WTC11 (cell line): Measurements from ENCODE around the gene CEBPG. TPM values are rescaled to one million over a fixed set of nuclear protein-coding genes. Genes with fewer than 3 reads are reported as not detected.

Experiments used
- ATAC-seq: fragments of 200-7000 bp; cut with Tn5 transposase; 2 replicates; pipeline ENCODE4 v1.10.0; 2021; ENCODE audit warnings: mild to moderate bottlenecking, moderate library complexity
- CTCF ChIA-PET: fragments of 300-600 bp; sonication (Branson Sonifier 250); formaldehyde crosslinking; loops from one replicate; lab custom pipeline; 2021; ENCODE audit warnings: antibody characterized with exemption; lab: Charles Lee
- POLR2A ChIA-PET: fragments of 350-600 bp; sonication (Branson Sonifier 250); formaldehyde crosslinking; loops from one replicate; lab custom pipeline; 2021; ENCODE audit warnings: antibody characterized with exemption; lab: Charles Lee
- DNase-seq: peaks from one replicate; pipeline ENCODE4 v3.0.0; 2021; ENCODE audit warnings: low spot score
- H3K27ac Mint-ChIP-seq: 2 replicates; pipeline ENCODE4 v1.8.0; 2021; ENCODE audit warnings: mixed read lengths
- H3K27me3 Mint-ChIP-seq: 2 replicates; pipeline ENCODE4 v1.8.0; 2021; ENCODE audit warnings: low read depth, mild to moderate bottlenecking, moderate library complexity, mixed read lengths
- H3K36me3 Mint-ChIP-seq: 2 replicates; pipeline ENCODE4 v1.8.0; 2021; ENCODE audit warnings: mixed read lengths
- H3K4me1 Mint-ChIP-seq: 2 replicates; pipeline ENCODE4 v1.8.0; 2022; ENCODE audit warnings: mixed read lengths
- H3K4me3 Mint-ChIP-seq: 2 replicates; pipeline ENCODE4 v1.8.0; 2021; ENCODE audit warnings: mild to moderate bottlenecking, moderate library complexity, mixed read lengths
- H3K9me3 Mint-ChIP-seq: 2 replicates; pipeline ENCODE4 v1.8.0; 2021; ENCODE audit warnings: mixed read lengths
- ATF1 ChIP-seq: sonication (generic); formaldehyde crosslinking; IDR thresholded peaks from 2 replicates; pipeline ENCODE4 v1.8.1; 2023; ENCODE audit warnings: mild to moderate bottlenecking, moderate library complexity, missing genetic modification reagents
- CREB1 ChIP-seq: sonication (generic); formaldehyde crosslinking; IDR thresholded peaks from 2 replicates; pipeline ENCODE4 v1.8.0; 2023; ENCODE audit warnings: mild to moderate bottlenecking, missing genetic modification reagents
- CREM ChIP-seq: sonication (generic); formaldehyde crosslinking; IDR thresholded peaks from 2 replicates; pipeline ENCODE4 v1.8.1; 2022; ENCODE audit warnings: mild to moderate bottlenecking, missing genetic modification reagents, moderate library complexity
- ETV6 ChIP-seq: sonication (generic); formaldehyde crosslinking; IDR thresholded peaks from 2 replicates; pipeline ENCODE4 v1.8.1; 2022; ENCODE audit warnings: mild to moderate bottlenecking, missing genetic modification reagents
- GTF2I ChIP-seq: fragments of 250-450 bp; sonication (Bioruptor Pico); conservative IDR thresholded peaks from 2 replicates; pipeline ENCODE4 v1.4.0; 2021; ENCODE audit warnings: mild to moderate bottlenecking
- NFE2L1 ChIP-seq: sonication (generic); formaldehyde crosslinking; IDR thresholded peaks from 2 replicates; pipeline ENCODE4 v1.8.1; 2023; ENCODE audit warnings: missing genetic modification reagents
- NFYB ChIP-seq: sonication (generic); formaldehyde crosslinking; conservative IDR thresholded peaks from 2 replicates; pipeline ENCODE4 v1.8.0; 2022; ENCODE audit warnings: low read depth, missing genetic modification reagents
- RELA ChIP-seq: sonication (generic); formaldehyde crosslinking; IDR thresholded peaks from 2 replicates; pipeline ENCODE4 v1.8.1; 2022; ENCODE audit warnings: missing genetic modification reagents, mild to moderate bottlenecking, borderline replicate concordance
- ZNF138 ChIP-seq: sonication (generic); formaldehyde crosslinking; conservative IDR thresholded peaks from 2 replicates; pipeline ENCODE4 v1.8.1; 2022; ENCODE audit warnings: mild to moderate bottlenecking, moderate library complexity, missing genetic modification reagents
- ZNF416 ChIP-seq: fragments of 250-450 bp; sonication (Bioruptor Pico); IDR thresholded peaks from 2 replicates; pipeline ENCODE4 v1.9.0; 2021; ENCODE audit warnings: mild to moderate bottlenecking, inconsistent platforms
- ZNF423 ChIP-seq: fragments of 250-450 bp; sonication (Bioruptor Pico); IDR thresholded peaks from 2 replicates; pipeline ENCODE4 v2.1.2; 2022; ENCODE audit warnings: mild to moderate bottlenecking, moderate library complexity
- ZNF671 ChIP-seq: fragments of 250-450 bp; sonication (Bioruptor Pico); IDR thresholded peaks from 2 replicates; pipeline ENCODE4 v1.8.0; 2021; ENCODE audit warnings: mild to moderate bottlenecking
- total RNA-seq: library from RNA; stranded (reverse); gene quantifications from 3 replicates; pipeline ENCODE4 v1.2.3, GENCODE V29; 2021
- TF ChIP-seq, protein P1 (sequence below): fragments of 250-450 bp; sonication (Bioruptor Pico); IDR thresholded peaks from 2 replicates; pipeline ENCODE4 v1.9.0; 2021; ENCODE audit warnings: mild to moderate bottlenecking, borderline replicate concordance
- TF ChIP-seq, protein P2 (sequence below): fragments of 200-600 bp; IDR thresholded peaks from 2 replicates; pipeline ENCODE4 v1.8.0; 2022; ENCODE audit warnings: antibody characterized with exemption
- TF ChIP-seq, protein P3 (sequence below): sonication (generic); formaldehyde crosslinking; IDR thresholded peaks from 2 replicates; pipeline ENCODE4 v1.8.0; 2022; ENCODE audit warnings: mild to moderate bottlenecking, missing genetic modification reagents
- TF ChIP-seq, protein P4 (sequence below): sonication (generic); formaldehyde crosslinking; IDR thresholded peaks from 2 replicates; pipeline ENCODE4 v1.8.1; 2023; ENCODE audit warnings: mild to moderate bottlenecking, missing genetic modification reagents, moderate library complexity
- TF ChIP-seq, protein P5 (sequence below): sonication (generic); formaldehyde crosslinking; IDR thresholded peaks from 2 replicates; pipeline ENCODE4 v1.8.0; 2022; ENCODE audit warnings: mild to moderate bottlenecking, missing genetic modification reagents
- TF ChIP-seq, protein P6 (sequence below): sonication (generic); formaldehyde crosslinking; IDR thresholded peaks from 2 replicates; pipeline ENCODE4 v1.8.1; 2022; ENCODE audit warnings: low read depth, mild to moderate bottlenecking, moderate library complexity, missing genetic modification reagents, borderline replicate concordance
- TF ChIP-seq, protein P7 (sequence below): fragments of 250-450 bp; sonication (Bioruptor Pico); IDR thresholded peaks from 2 replicates; pipeline ENCODE4 v1.8.0; 2021; ENCODE audit warnings: mild to moderate bottlenecking
- TF ChIP-seq, protein P8 (sequence below): fragments of 250-450 bp; sonication (Bioruptor Pico); conservative IDR thresholded peaks from 2 replicates; pipeline ENCODE4 v1.9.0; 2021; ENCODE audit warnings: mild to moderate bottlenecking

Gene CEBPG
- total RNA-seq, 1 experiment from 2014 or later = 33.1 TPM

DNA sequence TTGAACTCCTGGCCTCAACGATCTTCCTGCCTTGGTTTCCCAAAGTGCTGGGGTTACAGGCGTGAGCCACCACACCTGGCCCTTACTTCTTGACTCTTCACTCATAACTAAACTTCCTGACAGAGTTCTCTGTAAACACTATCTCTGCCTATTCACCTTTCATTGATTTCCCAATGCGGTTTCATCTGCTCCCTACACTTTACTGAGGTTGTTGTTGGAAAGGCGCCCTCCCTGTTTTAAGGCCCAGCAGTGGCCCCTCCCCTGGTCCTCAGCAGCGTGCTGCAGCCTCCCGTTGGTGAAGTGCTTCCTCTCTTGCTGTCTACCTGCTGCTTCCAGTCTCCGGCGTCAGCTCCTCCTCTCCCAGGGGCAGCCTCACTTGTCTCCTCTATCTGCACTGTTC is 44.4 kb upstream of the CEBPG start:
- no peak overlapping the region for H3K4me3 Mint-ChIP-seq
- TF ChIP-seq ZNF416 = no peak
- TF ChIP-seq, protein P1, sequence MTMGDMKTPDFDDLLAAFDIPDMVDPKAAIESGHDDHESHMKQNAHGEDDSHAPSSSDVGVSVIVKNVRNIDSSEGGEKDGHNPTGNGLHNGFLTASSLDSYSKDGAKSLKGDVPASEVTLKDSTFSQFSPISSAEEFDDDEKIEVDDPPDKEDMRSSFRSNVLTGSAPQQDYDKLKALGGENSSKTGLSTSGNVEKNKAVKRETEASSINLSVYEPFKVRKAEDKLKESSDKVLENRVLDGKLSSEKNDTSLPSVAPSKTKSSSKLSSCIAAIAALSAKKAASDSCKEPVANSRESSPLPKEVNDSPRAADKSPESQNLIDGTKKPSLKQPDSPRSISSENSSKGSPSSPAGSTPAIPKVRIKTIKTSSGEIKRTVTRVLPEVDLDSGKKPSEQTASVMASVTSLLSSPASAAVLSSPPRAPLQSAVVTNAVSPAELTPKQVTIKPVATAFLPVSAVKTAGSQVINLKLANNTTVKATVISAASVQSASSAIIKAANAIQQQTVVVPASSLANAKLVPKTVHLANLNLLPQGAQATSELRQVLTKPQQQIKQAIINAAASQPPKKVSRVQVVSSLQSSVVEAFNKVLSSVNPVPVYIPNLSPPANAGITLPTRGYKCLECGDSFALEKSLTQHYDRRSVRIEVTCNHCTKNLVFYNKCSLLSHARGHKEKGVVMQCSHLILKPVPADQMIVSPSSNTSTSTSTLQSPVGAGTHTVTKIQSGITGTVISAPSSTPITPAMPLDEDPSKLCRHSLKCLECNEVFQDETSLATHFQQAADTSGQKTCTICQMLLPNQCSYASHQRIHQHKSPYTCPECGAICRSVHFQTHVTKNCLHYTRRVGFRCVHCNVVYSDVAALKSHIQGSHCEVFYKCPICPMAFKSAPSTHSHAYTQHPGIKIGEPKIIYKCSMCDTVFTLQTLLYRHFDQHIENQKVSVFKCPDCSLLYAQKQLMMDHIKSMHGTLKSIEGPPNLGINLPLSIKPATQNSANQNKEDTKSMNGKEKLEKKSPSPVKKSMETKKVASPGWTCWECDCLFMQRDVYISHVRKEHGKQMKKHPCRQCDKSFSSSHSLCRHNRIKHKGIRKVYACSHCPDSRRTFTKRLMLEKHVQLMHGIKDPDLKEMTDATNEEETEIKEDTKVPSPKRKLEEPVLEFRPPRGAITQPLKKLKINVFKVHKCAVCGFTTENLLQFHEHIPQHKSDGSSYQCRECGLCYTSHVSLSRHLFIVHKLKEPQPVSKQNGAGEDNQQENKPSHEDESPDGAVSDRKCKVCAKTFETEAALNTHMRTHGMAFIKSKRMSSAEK = no peak
- no peak for TF ChIP-seq NFYB (CRISPR knock-in tag)
- TF ChIP-seq, protein P2, sequence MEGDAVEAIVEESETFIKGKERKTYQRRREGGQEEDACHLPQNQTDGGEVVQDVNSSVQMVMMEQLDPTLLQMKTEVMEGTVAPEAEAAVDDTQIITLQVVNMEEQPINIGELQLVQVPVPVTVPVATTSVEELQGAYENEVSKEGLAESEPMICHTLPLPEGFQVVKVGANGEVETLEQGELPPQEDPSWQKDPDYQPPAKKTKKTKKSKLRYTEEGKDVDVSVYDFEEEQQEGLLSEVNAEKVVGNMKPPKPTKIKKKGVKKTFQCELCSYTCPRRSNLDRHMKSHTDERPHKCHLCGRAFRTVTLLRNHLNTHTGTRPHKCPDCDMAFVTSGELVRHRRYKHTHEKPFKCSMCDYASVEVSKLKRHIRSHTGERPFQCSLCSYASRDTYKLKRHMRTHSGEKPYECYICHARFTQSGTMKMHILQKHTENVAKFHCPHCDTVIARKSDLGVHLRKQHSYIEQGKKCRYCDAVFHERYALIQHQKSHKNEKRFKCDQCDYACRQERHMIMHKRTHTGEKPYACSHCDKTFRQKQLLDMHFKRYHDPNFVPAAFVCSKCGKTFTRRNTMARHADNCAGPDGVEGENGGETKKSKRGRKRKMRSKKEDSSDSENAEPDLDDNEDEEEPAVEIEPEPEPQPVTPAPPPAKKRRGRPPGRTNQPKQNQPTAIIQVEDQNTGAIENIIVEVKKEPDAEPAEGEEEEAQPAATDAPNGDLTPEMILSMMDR = no peak
- TF ChIP-seq CREB1 = no peak
- TF ChIP-seq, protein P3, sequence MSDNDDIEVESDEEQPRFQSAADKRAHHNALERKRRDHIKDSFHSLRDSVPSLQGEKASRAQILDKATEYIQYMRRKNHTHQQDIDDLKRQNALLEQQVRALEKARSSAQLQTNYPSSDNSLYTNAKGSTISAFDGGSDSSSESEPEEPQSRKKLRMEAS = no peak
- TF ChIP-seq ZNF671 (CRISPR knock-in tag) = no peak
- TF ChIP-seq, protein P4, sequence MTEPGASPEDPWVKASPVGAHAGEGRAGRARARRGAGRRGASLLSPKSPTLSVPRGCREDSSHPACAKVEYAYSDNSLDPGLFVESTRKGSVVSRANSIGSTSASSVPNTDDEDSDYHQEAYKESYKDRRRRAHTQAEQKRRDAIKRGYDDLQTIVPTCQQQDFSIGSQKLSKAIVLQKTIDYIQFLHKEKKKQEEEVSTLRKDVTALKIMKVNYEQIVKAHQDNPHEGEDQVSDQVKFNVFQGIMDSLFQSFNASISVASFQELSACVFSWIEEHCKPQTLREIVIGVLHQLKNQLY = no peak
- TF ChIP-seq, protein P5, sequence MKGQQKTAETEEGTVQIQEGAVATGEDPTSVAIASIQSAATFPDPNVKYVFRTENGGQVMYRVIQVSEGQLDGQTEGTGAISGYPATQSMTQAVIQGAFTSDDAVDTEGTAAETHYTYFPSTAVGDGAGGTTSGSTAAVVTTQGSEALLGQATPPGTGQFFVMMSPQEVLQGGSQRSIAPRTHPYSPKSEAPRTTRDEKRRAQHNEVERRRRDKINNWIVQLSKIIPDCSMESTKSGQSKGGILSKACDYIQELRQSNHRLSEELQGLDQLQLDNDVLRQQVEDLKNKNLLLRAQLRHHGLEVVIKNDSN (CRISPR knock-in tag) = no peak
- TF ChIP-seq, protein P6, sequence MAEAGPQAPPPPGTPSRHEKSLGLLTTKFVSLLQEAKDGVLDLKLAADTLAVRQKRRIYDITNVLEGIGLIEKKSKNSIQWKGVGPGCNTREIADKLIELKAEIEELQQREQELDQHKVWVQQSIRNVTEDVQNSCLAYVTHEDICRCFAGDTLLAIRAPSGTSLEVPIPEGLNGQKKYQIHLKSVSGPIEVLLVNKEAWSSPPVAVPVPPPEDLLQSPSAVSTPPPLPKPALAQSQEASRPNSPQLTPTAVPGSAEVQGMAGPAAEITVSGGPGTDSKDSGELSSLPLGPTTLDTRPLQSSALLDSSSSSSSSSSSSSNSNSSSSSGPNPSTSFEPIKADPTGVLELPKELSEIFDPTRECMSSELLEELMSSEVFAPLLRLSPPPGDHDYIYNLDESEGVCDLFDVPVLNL (CRISPR knock-in tag) = no peak
- no peak for TF ChIP-seq CREM
- no peak for TF ChIP-seq NFE2L1 (CRISPR knock-in tag)
- no peak for TF ChIP-seq ATF1 (CRISPR knock-in tag)
- TF ChIP-seq ETV6 (CRISPR knock-in tag) = no peak
- TF ChIP-seq, protein P7, sequence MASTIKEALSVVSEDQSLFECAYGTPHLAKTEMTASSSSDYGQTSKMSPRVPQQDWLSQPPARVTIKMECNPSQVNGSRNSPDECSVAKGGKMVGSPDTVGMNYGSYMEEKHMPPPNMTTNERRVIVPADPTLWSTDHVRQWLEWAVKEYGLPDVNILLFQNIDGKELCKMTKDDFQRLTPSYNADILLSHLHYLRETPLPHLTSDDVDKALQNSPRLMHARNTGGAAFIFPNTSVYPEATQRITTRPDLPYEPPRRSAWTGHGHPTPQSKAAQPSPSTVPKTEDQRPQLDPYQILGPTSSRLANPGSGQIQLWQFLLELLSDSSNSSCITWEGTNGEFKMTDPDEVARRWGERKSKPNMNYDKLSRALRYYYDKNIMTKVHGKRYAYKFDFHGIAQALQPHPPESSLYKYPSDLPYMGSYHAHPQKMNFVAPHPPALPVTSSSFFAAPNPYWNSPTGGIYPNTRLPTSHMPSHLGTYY (CRISPR knock-in tag) = no peak
- no peak for TF ChIP-seq ZNF138
- TF ChIP-seq GTF2I (CRISPR knock-in tag) = no peak
- TF ChIP-seq, protein P8, sequence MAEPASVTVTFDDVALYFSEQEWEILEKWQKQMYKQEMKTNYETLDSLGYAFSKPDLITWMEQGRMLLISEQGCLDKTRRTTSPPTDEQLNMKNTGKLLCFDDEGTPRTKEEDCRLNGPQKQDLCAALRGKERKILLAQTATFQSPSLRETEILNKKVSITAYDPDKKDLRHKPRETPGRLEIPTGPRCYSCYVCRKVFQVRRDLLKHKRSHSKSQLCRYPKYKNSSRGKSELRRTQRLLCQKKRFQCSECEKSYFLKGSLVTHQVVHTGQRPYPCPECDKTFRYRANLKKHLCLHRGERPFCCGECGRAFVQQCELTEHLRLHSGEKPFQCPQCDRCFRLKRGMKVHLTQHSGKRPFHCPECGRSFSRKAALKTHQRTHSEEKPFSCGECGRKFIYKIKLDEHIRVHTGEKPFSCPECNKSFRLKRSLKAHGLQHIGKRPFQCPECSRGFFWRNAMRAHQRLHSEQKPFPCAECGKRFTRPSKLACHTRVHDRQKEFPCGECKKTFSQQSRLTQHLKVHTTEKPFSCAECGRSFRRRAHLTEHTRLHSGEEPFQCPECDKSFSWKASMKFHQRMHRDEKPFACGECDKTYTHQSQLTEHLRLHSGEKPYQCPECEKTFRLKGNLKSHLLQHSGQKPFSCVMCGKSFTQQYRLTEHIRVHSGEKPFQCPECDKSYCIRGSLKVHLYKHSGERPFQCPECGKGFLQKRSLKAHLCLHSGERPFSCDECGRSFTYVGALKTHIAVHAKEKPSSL (CRISPR knock-in tag) = no peak
- no peak for TF ChIP-seq RELA (CRISPR knock-in tag)
- TF ChIP-seq ZNF423 (CRISPR knock-in tag) = no peak
- peaks cover 16% of the 10 kb centered on the region for H3K9me3 Mint-ChIP-seq
- no peak for ATAC-seq
- POLR2A ChIA-PET = no interaction called here
- no peak overlapping the region for H3K27ac Mint-ChIP-seq
- DNase-seq = no peak
- peaks cover 3% of the 10 kb centered on the region; the same call in 1 of the 2 replicates for H3K4me1 Mint-ChIP-seq
- CTCF ChIA-PET = interaction anchor here (1.0 kb wide), 1 partner anchor 17 kb away, joined by 3 read pairs; no protein-coding TSS in a partner anchor
- H3K27me3 Mint-ChIP-seq = no peaks in the 10 kb centered on the region
- H3K36me3 Mint-ChIP-seq = no peaks in the 10 kb centered on the region
